H1 (cell line): ENCODE data around the gene VSIG2. TPM values are rescaled to one million over a fixed set of nuclear protein-coding genes. Genes with fewer than 3 reads are reported as not detected.

Source experiments
- CTCF ChIA-PET: fragments of 300-600 bp; sonication (Branson Sonifier 250); formaldehyde crosslinking; loops from one replicate; lab custom pipeline; 2021; ENCODE audit not compliant: partially characterized antibody; lab: Charles Lee
- POLR2A ChIA-PET: fragments of 300-600 bp; sonication (Branson Sonifier 250); formaldehyde crosslinking; loops from one replicate; lab custom pipeline; 2021; ENCODE audit warnings: inconsistent platforms; ENCODE audit not compliant: partially characterized antibody; lab: Charles Lee
- DNase-seq, 2 experiments: peaks; one replicate each; pipeline versions ENCODE4 v3.0.0 to v3.0.0-alpha.2; 2010 to 2022; ENCODE audit warnings: low spot score in 2 of 2, low read depth in 1 of 2, mixed read lengths in 1 of 2
- FAIRE-seq: peaks from 2 replicates; lab custom pipeline; 2011; peaks lifted over from hg19 to GRCh38; lab: Jason Lieb, UNC
- H2AFZ ChIP-seq: 2 replicates; pipeline ENCODE4 v1.8.1; 2012; ENCODE audit warnings: low read length, inconsistent platforms
- H2AK5ac ChIP-seq: 2 replicates; pipeline ENCODE4 v1.6.1; 2013; ENCODE audit warnings: low read depth, low read length
- H2BK120ac ChIP-seq: replicated peaks from 2 replicates; pipeline ENCODE3; 2013; ENCODE audit warnings: low read depth, low read length, inconsistent platforms
- H2BK12ac ChIP-seq: 2 replicates; pipeline ENCODE4 v1.6.1; 2013; ENCODE audit warnings: low read depth, low read length
- H2BK15ac ChIP-seq: 2 replicates; pipeline ENCODE4 v1.6.1; 2013; ENCODE audit warnings: low read length
- H2BK20ac ChIP-seq: 2 replicates; pipeline ENCODE4 v1.6.1; 2013; ENCODE audit warnings: low read length
- H2BK5ac ChIP-seq: 2 replicates; pipeline ENCODE4 v1.6.1; 2013; ENCODE audit warnings: low read depth, low read length
- H3K14ac ChIP-seq: 2 replicates; pipeline ENCODE4 v1.6.1; 2013; ENCODE audit warnings: inconsistent platforms; ENCODE audit not compliant: insufficient read length
- H3K18ac ChIP-seq: 2 replicates; pipeline ENCODE4 v1.6.1; 2013; ENCODE audit warnings: low read length; ENCODE audit errors: extremely low read depth
- H3K23ac ChIP-seq: 2 replicates; pipeline ENCODE4 v1.6.1; 2013; ENCODE audit warnings: inconsistent platforms; ENCODE audit not compliant: insufficient read length
- H3K23me2 ChIP-seq: 2 replicates; pipeline ENCODE4 v1.6.1; 2013; ENCODE audit warnings: low read depth, low read length
- H3K27ac ChIP-seq: 2 replicates; pipeline ENCODE4 v1.6.1; 2011; ENCODE audit warnings: low read depth, low read length, inconsistent platforms
- H3K27me3 ChIP-seq, 4 experiments: replicated peaks in 1 of 4; 1 replicate in 1 of 4; 2 replicates in 3 of 4; pipeline versions ENCODE4 v1.6.1 to v1.8.1; 2011 to 2013; ENCODE audit warnings: low read length in 3 of 4, mild to moderate bottlenecking in 3 of 4, inconsistent platforms in 2 of 4, mixed read lengths in 2 of 4, moderate library complexity in 1 of 4; ENCODE audit not compliant: control insufficient read depth in 3 of 4, insufficient read depth in 3 of 4; ENCODE audit errors: extremely low read depth in 1 of 4
- H3K36me3 ChIP-seq, 4 experiments: 2 replicates each; pipeline versions ENCODE4 v1.6.1 to v1.8.1; 2011 to 2013; ENCODE audit warnings: mild to moderate bottlenecking in 4 of 4, low read length in 3 of 4, moderate library complexity in 2 of 4, control low read depth in 1 of 4, inconsistent platforms in 1 of 4; ENCODE audit not compliant: insufficient read depth in 4 of 4, control insufficient read depth in 2 of 4
- H3K4ac ChIP-seq: replicated peaks from 2 replicates; pipeline ENCODE3; 2013; ENCODE audit warnings: low read length, low read depth, mixed read lengths, inconsistent platforms; ENCODE audit not compliant: insufficient read length
- H3K4me1 ChIP-seq, 4 experiments: replicated peaks in 1 of 4; 1 replicate in 1 of 4; 2 replicates in 3 of 4; pipeline versions ENCODE4 v1.6.1 to v1.8.1; 2011 to 2013; ENCODE audit warnings: low read length in 3 of 4, inconsistent platforms in 2 of 4, mixed read lengths in 1 of 4; ENCODE audit not compliant: insufficient read depth in 4 of 4, control insufficient read depth in 3 of 4
- H3K4me2 ChIP-seq, 2 experiments: 2 replicates each; pipeline versions ENCODE4 v1.6.1 to v1.8.1; 2011 to 2013; ENCODE audit warnings: low read depth in 2 of 2, low read length in 2 of 2, control low read depth in 1 of 2, inconsistent platforms in 1 of 2, mild to moderate bottlenecking in 1 of 2; ENCODE audit not compliant: insufficient read depth in 1 of 2
- H3K4me3 ChIP-seq, 4 experiments: fragments of 200-600, 300-600 bp in 1 of 4; sonication (generic), shearing (Covaris generic), sonication (Bioruptor Twin) in 1 of 4; 2 replicates each; pipeline versions ENCODE4 v1.5.1 to v1.8.1; 2011 to 2016; ENCODE audit warnings: low read length in 4 of 4, low read depth in 3 of 4, control low read depth in 2 of 4, inconsistent platforms in 2 of 4, mild to moderate bottlenecking in 2 of 4, mixed read lengths in 1 of 4, moderate library complexity in 1 of 4; ENCODE audit not compliant: insufficient read depth in 2 of 4; ENCODE audit errors: extremely low read depth in 1 of 4
- H3K56ac ChIP-seq: replicated peaks from 2 replicates; pipeline ENCODE3; 2013; ENCODE audit warnings: low read depth, mild to moderate bottlenecking, mixed read lengths, low read length, inconsistent platforms; ENCODE audit not compliant: insufficient read length
- H3K79me1 ChIP-seq: 2 replicates; pipeline ENCODE4 v1.6.1; 2013; ENCODE audit warnings: low read depth, low read length, control low read depth
- H3K79me2 ChIP-seq, 2 experiments: 2 replicates each; pipeline versions ENCODE4 v1.6.1 to v1.8.1; 2012 to 2013; ENCODE audit warnings: low read length in 2 of 2, mild to moderate bottlenecking in 2 of 2, inconsistent platforms in 1 of 2; ENCODE audit not compliant: insufficient read depth in 2 of 2, control insufficient read depth in 1 of 2
- H3K9ac ChIP-seq, 4 experiments: replicated peaks in 1 of 4; 1 replicate in 1 of 4; 2 replicates in 3 of 4; pipeline versions ENCODE4 v1.6.1 to v1.8.1; 2011 to 2013; ENCODE audit warnings: low read depth in 3 of 4, low read length in 3 of 4, control low read depth in 2 of 4, mild to moderate bottlenecking in 2 of 4, moderate library complexity in 2 of 4, inconsistent platforms in 1 of 4; ENCODE audit errors: extremely low read depth in 1 of 4
- H3K9me3 ChIP-seq, 2 experiments: 2 replicates each; pipeline versions ENCODE4 v1.6.1 to v1.8.1; 2012 to 2013; ENCODE audit warnings: mild to moderate bottlenecking in 2 of 2, moderate library complexity in 2 of 2, control low read depth in 1 of 2, inconsistent platforms in 1 of 2, low read depth in 1 of 2, low read length in 1 of 2, mixed read lengths in 1 of 2; ENCODE audit not compliant: insufficient read depth in 2 of 2
- H4K20me1 ChIP-seq, 2 experiments: replicated peaks in 1 of 2; 2 replicates each; pipeline versions ENCODE3 to v1.8.1; 2011 to 2013; ENCODE audit warnings: inconsistent platforms in 2 of 2, low read length in 2 of 2, mild to moderate bottlenecking in 1 of 2; ENCODE audit not compliant: insufficient read depth in 2 of 2, control insufficient read depth in 1 of 2
- H4K5ac ChIP-seq: 2 replicates; pipeline ENCODE4 v1.6.1; 2013; ENCODE audit warnings: low read length, low read depth, mixed read lengths, inconsistent platforms; ENCODE audit not compliant: insufficient read length
- H4K8ac ChIP-seq: 2 replicates; pipeline ENCODE4 v1.8.0; 2013; ENCODE audit warnings: mild to moderate bottlenecking, moderate library complexity, low read length, inconsistent platforms; ENCODE audit not compliant: insufficient read depth; ENCODE audit errors: extremely low read depth
- H4K91ac ChIP-seq: replicated peaks from 2 replicates; pipeline ENCODE3; 2013; ENCODE audit warnings: low read length, mixed read lengths, inconsistent platforms; ENCODE audit not compliant: insufficient read length
- CHD2 ChIP-seq: IDR thresholded peaks from 2 replicates; pipeline ENCODE4 v1.6.1; 2012; ENCODE audit warnings: low read length, improper control_type of control experiment
- MAFK ChIP-seq: IDR thresholded peaks from 2 replicates; pipeline ENCODE4 v1.6.1; 2012; ENCODE audit warnings: low read depth, mild to moderate bottlenecking, improper control_type of control experiment, low read length
- NANOG ChIP-seq: IDR thresholded peaks from 2 replicates; pipeline ENCODE4 v1.6.1; 2011; ENCODE audit warnings: low read length, low read depth, mild to moderate bottlenecking, inconsistent platforms; ENCODE audit not compliant: insufficient read depth, poor library complexity, severe bottlenecking
- RNF2 ChIP-seq: fragments of 200-900, 300-1000 bp; sonication (generic); IDR thresholded peaks from 2 replicates; pipeline ENCODE4 v1.7.1; 2016; ENCODE audit warnings: borderline replicate concordance, low read depth, mild to moderate bottlenecking, antibody characterized with exemption, low read length; ENCODE audit not compliant: poor library complexity, severe bottlenecking; ENCODE audit errors: missing control alignments
- SIRT6 ChIP-seq: IDR thresholded peaks from one replicate; pipeline ENCODE4 v1.7.1; 2012; ENCODE audit warnings: low read length, inconsistent platforms
- SUZ12 ChIP-seq: fragments of 200-600 bp; sonication (generic); IDR thresholded peaks from 2 replicates; pipeline ENCODE4 v1.6.1; 2012; ENCODE audit warnings: mild to moderate bottlenecking, inconsistent platforms, low read length, moderate library complexity, mixed read lengths
- WGBS, 2 experiments: shearing (Covaris generic) in 1 of 2; methylation state at CpG; one replicate each; pipeline versions ENCODE4 v1.1.6 to v1.1.7; 2013 to 2015; ENCODE audit warnings: low lambda C conversion rate in 2 of 2, mixed read lengths in 2 of 2, inconsistent platforms in 1 of 2, low coverage in 1 of 2, missing lambda C conversion rate in 1 of 2; ENCODE audit not compliant: insufficient replicate concordance in 2 of 2, insufficient coverage in 1 of 2, insufficient read length in 1 of 2; ENCODE audit errors: extremely low coverage in 1 of 2, missing lambda C conversion rate in 1 of 2; 5-methylcytosine and 5-hydroxymethylcytosine counted together
- polyA plus RNA-seq, 7 experiments: library from polyadenylated mRNA; depleted of rRNA in 3 of 7; stranded (reverse) in 5 of 7; unstranded in 2 of 7; fragments of >200 nt in 5 of 7; fragments of 200-250 nt in 2 of 7; gene quantifications; 1 replicate in 5 of 7; 2 replicates in 1 of 7; 4 replicates in 1 of 7; pipeline versions ENCODE4 v1.2.1 to v1.2.3, GENCODE V29; 2011 to 2013; ENCODE audit warnings: missing spikeins in 2 of 7, mixed read lengths in 2 of 7
- total RNA-seq: library from RNA; stranded (reverse); fragmentation: NEBNext Ultra II Directional; extraction: Animal tissue kit (Norgen Biotek cat#: 25700); gene quantifications from 2 replicates; pipeline ENCODE4 v1.2.1, GENCODE V29; 2021
- TF ChIP-seq, protein P1 (sequence below), 3 experiments: IDR thresholded peaks; 1 replicate in 2 of 3; 2 replicates in 1 of 3; pipeline versions ENCODE4 v1.5.1 to v1.6.1; 2011; ENCODE audit warnings: low read length in 3 of 3, mild to moderate bottlenecking in 3 of 3, inconsistent platforms in 2 of 3, low read depth in 1 of 3, moderate library complexity in 1 of 3; ENCODE audit not compliant: insufficient read depth in 1 of 3; ENCODE audit errors: control extremely low read depth in 1 of 3

The VSIG2 gene
- total and polyA plus RNA-seq, 2 of the 8 experiments (the other 6 are each of a cell fraction or from before 2014, with no cell fraction given): 0.18 TPM; not detected in 1

DNA sequence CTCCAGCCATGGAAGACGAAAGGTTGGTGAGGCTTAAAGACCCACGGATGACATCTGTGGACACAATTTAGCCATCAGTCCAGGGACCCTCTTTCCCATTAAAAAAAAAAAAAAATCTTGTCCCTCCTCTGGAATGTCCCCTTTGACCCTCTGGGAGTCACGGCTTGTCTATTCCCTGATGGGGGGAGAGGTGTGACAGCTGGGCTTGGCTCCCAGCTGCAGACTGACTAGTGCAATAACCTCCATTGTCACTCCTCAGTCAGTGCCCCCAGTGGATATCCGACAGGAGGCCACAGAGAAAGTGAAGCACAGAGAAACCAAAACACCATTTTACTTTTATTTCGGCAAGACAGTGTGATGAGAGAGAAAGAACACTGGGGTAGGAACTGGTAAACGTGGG lies 2.7 kb upstream of the VSIG2 start:
- H3K18ac ChIP-seq: no peak overlapping the region
- H2AFZ ChIP-seq: no peak overlapping the region
- no peak overlapping the region for H3K23ac ChIP-seq
- TF ChIP-seq CHD2: no peak
- TF ChIP-seq RNF2: peak; percentile 42
- no peak for TF ChIP-seq NANOG
- TF ChIP-seq, protein P1, sequence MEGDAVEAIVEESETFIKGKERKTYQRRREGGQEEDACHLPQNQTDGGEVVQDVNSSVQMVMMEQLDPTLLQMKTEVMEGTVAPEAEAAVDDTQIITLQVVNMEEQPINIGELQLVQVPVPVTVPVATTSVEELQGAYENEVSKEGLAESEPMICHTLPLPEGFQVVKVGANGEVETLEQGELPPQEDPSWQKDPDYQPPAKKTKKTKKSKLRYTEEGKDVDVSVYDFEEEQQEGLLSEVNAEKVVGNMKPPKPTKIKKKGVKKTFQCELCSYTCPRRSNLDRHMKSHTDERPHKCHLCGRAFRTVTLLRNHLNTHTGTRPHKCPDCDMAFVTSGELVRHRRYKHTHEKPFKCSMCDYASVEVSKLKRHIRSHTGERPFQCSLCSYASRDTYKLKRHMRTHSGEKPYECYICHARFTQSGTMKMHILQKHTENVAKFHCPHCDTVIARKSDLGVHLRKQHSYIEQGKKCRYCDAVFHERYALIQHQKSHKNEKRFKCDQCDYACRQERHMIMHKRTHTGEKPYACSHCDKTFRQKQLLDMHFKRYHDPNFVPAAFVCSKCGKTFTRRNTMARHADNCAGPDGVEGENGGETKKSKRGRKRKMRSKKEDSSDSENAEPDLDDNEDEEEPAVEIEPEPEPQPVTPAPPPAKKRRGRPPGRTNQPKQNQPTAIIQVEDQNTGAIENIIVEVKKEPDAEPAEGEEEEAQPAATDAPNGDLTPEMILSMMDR (IDR thresholded peaks at IDR 0.05; ENCODE audit: control extremely low read depth in 1 of 3, insufficient read depth in 1 of 3, low read depth in 1 of 3, low read length in 3 of 3): no peak
- no peak for TF ChIP-seq MAFK
- TF ChIP-seq SUZ12: no peak
- TF ChIP-seq SIRT6: no peak
- H3K23me2 ChIP-seq: peaks cover 5% of the 10 kb centered on the region; the same call in 1 of the 2 replicates
- no peaks in the 10 kb centered on the region for H3K79me1 ChIP-seq
- no peak overlapping the region for H3K9ac ChIP-seq
- no peaks in the 10 kb centered on the region for H3K9me3 ChIP-seq
- H4K8ac ChIP-seq: no peak overlapping the region
- H4K5ac ChIP-seq: no peak overlapping the region
- H3K27ac ChIP-seq: no peak overlapping the region
- FAIRE-seq (no peak), DNase-seq (no peak)
- H3K4me2 ChIP-seq: no peak overlapping the region
- no peak overlapping the region for H2BK15ac ChIP-seq
- 0 out of 2 replicates have a peak overlapping the region, but pooled peaks have one; percentile 9 for H2BK12ac ChIP-seq
- peaks cover 6 to 44% (median 17%) of the 10 kb centered on the region in 4 experiments for H3K4me1 ChIP-seq
- no peak overlapping the region for H3K4ac ChIP-seq
- H2BK20ac ChIP-seq: no peak overlapping the region
- peaks cover 0 to 3% (median 0%) of the 10 kb centered on the region in 4 experiments; a peak in 1 of 8 replicates for H3K36me3 ChIP-seq
- no peak overlapping the region for H3K56ac ChIP-seq
- 63% methylated on average over 6 of the region's 6 CpGs; no CpG with 5 or more reads in 1 of the 2 experiments for WGBS, 2 experiments
- H4K20me1 ChIP-seq: peaks cover 10 to 14% of the 10 kb centered on the region in 2 experiments
- no peaks in the 10 kb centered on the region for H3K79me2 ChIP-seq
- no peak overlapping the region for H3K14ac ChIP-seq
- no peak overlapping the region for H2BK5ac ChIP-seq
- H2BK120ac ChIP-seq: no peak overlapping the region
- H2AK5ac ChIP-seq: no peak overlapping the region; the same call in 1 of the 2 replicates
- H3K4me3 ChIP-seq: no peak overlapping the region
- H4K91ac ChIP-seq: no peak overlapping the region
- POLR2A ChIA-PET: interaction anchor here (1.6 to 3.1 kb wide), 2 partner anchors 9 to 12 kb away, joined by 4 to 13 read pairs; no protein-coding TSS in a partner anchor
- CTCF ChIA-PET: interaction anchor here (1.2 to 28.0 kb wide), 4 partner anchors 15 to 111 kb away, joined by 3 to 382 read pairs (median 8); partner anchors contain the start of genes NRGN and ROBO3
- peaks cover 89 to 100% (median 96%) of the 10 kb centered on the region in 4 experiments for H3K27me3 ChIP-seq
